ACC112 (cell line): ENCODE measurements around the gene ALG11.
"Not testable (repeated sequence)": the region's sequence is repeated elsewhere in the genome, so short reads cannot be mapped to it uniquely, and the experiment has no call there.

Source experiments
- H2AFZ ChIP-seq: fragments of 200-600 bp; sonication (generic); one replicate; pipeline ENCODE4 v1.6.0; 2017; ENCODE audit warnings: antibody characterized with exemption, low read length; ENCODE audit not compliant: unreplicated experiment
- H3K27ac ChIP-seq: fragments of 200-600 bp; sonication (generic); 2 replicates; pipeline ENCODE4 v1.5.1; 2014; ENCODE audit warnings: low read depth, mild to moderate bottlenecking, antibody characterized with exemption, low read length, moderate library complexity
- H3K27me3 ChIP-seq: fragments of 200-600 bp; sonication (generic); 2 replicates; pipeline ENCODE4 v1.6.1; 2014; ENCODE audit warnings: mild to moderate bottlenecking, antibody characterized with exemption, low read length, moderate library complexity, mixed read lengths; ENCODE audit not compliant: insufficient read depth
- H3K36me3 ChIP-seq: fragments of 200-600 bp; sonication (generic); 2 replicates; pipeline ENCODE4 v1.6.1; 2016; ENCODE audit warnings: mild to moderate bottlenecking, antibody characterized with exemption, low read length, moderate library complexity, mixed read lengths; ENCODE audit not compliant: insufficient read depth
- H3K4me1 ChIP-seq: fragments of 200-600 bp; sonication (generic); one replicate; pipeline ENCODE4 v1.6.1; 2016; ENCODE audit warnings: low read length, mixed read lengths; ENCODE audit not compliant: insufficient read depth, unreplicated experiment, control insufficient read depth
- H3K4me3 ChIP-seq: fragments of 200-600 bp; sonication (generic); 2 replicates; pipeline ENCODE4 v1.5.1; 2014; ENCODE audit warnings: mild to moderate bottlenecking, low read depth, low read length
- H3K79me2 ChIP-seq: fragments of 200-600 bp; sonication (generic); one replicate; pipeline ENCODE4 v1.6.0; 2016; ENCODE audit warnings: low read length; ENCODE audit not compliant: control insufficient read depth, unreplicated experiment, insufficient read depth

Gene ALG11

DNA sequence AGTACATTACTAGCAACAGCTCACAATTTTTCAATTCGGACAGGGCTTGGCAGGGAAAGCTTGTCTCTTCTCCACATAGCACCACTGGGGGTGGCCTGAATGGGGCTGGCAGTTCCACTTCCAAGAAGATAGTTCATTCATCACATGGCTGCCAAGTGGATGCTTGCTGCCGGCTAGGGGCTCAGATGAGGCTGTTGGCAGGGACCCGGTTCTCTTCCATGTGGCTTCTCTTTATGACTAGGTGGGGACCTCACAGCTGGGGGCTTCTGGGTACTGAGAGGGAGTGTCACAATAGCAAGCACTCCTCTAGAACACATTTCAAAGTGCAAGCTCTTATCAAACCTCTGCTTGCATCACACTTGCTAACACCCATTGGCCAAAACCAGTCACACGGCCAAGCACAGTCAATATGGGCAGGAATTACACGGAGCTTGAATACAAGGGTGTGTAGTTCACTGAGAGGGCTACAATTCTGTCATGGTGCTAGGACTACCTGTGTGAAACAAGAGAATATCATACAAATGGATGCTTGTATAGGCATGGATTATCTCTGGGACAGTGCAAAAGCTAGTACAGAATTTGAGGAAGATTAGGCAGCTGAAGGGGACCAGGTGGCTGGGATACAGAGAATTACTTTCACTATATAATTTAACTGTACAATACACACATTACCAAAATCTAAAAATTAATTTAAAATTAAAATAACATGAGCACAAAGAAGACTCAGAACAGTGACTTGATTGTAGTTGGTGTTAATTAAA lies 33.2 kb upstream of the ALG11 start:
- Histone ChIP-seq H2AFZ (no peak overlapping the region), H3K27ac (no peak overlapping the region), H3K4me3 (no peak overlapping the region), H3K79me2 (no peaks in the 10 kb centered on the region), H3K27me3 (no peaks in the 10 kb centered on the region), H3K36me3 (no peaks in the 10 kb centered on the region), H3K4me1 (peaks cover 8% of the 10 kb centered on the region)

GRCh38 chr13:51980908-51981307 lies 31.3 kb upstream of the ALG11 start:
- Histone ChIP-seq H3K4me3 (no peak overlapping the region), H3K36me3 (no peaks in the 10 kb centered on the region), H3K4me1 (peaks cover 8% of the 10 kb centered on the region), H2AFZ (peak overlapping the region; percentile 50), H3K27me3 (no peaks in the 10 kb centered on the region), H3K27ac (no peak overlapping the region), H3K79me2 (no peaks in the 10 kb centered on the region)

DNA sequence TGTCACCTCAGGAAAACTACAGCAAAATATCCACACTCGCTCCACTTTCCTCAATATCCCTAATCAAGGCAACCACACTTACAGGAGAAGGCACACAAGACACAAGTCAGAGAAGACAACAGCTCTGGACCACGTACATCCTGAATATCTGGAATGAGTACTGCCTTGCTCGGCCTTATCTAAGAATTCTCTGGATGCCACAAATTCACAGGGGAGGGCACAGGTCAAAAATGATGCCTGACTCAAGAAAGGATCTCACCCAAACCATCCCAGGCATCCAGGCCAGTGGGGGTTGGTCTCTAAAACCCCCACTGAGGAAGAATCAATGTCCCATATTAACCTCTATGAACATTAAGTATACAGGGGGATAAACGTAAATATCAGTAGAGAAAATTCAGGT lies 30.8 kb upstream of the ALG11 start:
- Histone ChIP-seq H3K4me3 (no peak overlapping the region), H3K27ac (no peak overlapping the region), H3K36me3 (no peaks in the 10 kb centered on the region), H3K79me2 (no peaks in the 10 kb centered on the region), H3K27me3 (no peaks in the 10 kb centered on the region), H3K4me1 (peaks cover 8% of the 10 kb centered on the region), H2AFZ (peak overlapping the region; percentile 50)

- not testable (repeated sequence) for H3K27ac ChIP-seq, H3K79me2 ChIP-seq, H3K27me3 ChIP-seq, H3K4me1 ChIP-seq, H3K4me3 ChIP-seq, H2AFZ ChIP-seq, H3K36me3 ChIP-seq
These were observed 28.9 kb upstream of the ALG11 start for GRCh38 chr13:51983292-51983691.

DNA sequence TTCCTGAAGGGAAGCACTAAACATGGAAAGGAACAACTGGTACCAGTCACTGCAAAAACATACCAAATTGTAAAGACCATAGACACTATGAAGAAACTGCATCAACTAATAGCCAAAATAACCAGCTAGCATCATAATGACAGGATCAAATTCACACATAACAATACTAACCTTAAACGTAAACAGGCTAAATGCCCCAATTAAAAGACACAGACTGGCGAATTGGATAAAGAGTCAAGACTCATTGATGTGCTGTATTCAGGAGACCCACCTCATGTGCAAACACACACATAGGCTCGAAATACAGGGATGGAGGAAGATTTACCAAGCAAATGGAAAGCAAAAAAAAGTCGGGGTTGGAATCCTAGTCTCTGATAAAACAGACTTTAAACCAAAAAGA lies 27.3 kb upstream of the ALG11 start:
- H3K4me1 ChIP-seq, H2AFZ ChIP-seq, H3K27me3 ChIP-seq, H3K36me3 ChIP-seq, H3K79me2 ChIP-seq, H3K4me3 ChIP-seq, H3K27ac ChIP-seq: not testable (repeated sequence)

DNA sequence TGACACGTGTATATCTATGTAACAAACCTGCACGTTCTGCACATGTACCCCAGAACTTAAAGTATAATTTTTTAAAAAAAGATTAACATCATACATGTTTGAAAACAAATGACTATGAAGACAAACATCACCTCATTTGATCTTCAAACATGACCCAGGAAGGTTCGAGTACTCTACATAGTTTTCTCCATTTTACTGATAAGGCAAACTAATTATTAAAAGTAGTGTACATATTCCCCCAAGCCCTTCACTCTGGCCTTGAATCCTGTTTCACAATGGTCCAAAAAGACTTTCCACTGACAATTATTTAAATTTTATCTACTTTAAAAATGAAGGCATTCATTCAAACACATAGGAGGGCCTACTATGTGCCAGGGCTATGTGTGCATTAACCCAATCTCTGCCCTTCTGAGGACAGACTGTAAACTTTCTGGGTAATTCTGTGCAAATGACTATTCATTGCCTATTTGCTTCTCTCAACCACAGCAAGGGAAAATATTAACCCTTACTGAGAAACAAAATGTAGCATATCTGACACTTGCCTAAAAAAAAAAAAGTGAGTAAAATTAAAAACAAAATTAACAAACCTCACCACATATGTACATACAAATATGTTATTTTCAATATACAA lies 23.1 kb upstream of the ALG11 start:
- Histone ChIP-seq H3K27me3 (no peaks in the 10 kb centered on the region), H3K36me3 (no peaks in the 10 kb centered on the region), H3K27ac (no peak overlapping the region), H3K4me3 (no peak overlapping the region), H3K4me1 (no peaks in the 10 kb centered on the region), H2AFZ (no peak overlapping the region), H3K79me2 (no peaks in the 10 kb centered on the region)

DNA sequence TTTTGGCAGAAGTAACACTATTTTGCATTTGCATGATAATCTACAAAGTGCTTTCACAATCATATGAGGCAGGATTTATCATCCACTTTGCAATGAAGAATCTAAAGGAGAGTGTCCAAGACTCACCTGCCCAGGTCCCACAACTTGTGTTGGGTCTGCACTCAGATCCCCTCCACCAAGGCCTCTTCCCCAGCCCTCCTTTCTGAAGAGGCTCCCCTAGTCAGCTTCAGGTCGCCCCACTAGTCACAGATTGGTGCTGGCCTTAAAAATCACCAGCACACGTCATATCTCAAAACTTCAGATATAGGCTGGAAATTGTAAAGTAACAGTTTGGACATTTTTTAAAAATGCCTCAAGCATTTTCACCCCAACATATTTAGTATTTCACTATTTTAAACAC lies 18.5 kb upstream of the ALG11 start:
- Histone ChIP-seq H2AFZ (no peak overlapping the region), H3K4me1 (no peaks in the 10 kb centered on the region), H3K36me3 (no peaks in the 10 kb centered on the region), H3K4me3 (no peak overlapping the region), H3K79me2 (no peaks in the 10 kb centered on the region), H3K27me3 (peaks cover 14% of the 10 kb centered on the region; the same call in 1 of the 2 replicates), H3K27ac (no peak overlapping the region)

DNA sequence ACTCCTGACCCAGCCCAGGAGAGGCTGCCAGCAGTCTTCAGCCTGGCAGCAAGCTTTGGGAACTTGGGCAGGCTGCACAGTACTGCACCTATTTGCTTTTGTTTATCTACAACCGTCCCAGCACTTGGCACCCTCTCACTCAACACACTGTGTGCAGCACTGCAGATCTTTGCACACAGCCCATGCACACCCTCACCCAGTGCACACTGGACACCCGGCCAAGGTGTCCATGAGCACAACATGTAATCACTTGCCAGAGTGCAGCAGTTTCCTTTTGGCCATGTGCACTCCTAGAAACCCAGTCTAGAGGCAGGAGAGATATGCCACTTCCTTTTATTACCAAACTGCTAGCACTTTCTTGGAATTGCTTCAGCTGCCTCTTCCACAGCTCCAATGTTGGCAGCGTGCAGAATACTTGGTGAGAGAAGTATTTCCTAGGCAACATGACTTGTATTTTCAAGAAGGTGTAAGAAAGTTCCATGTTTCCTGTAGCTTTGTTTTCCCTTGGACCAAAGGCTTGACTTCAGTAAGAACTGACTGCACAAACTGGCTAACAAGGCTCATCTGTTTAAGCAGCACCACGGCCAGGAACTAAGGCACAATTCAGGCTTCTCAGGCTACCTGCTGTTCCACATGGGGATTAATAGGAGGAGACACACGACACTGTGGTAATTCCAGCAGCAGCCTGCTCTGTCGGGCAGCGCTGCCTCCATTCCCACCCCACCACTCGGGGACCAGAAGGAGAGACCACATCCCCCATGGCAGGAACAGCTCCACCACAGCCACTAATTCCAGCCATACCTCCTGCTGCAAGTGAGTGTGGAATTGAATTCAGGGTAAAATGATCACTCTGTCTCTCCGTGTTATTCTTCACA lies 16.3 kb upstream of the ALG11 start:
- Histone ChIP-seq H3K79me2 (no peaks in the 10 kb centered on the region), H3K4me1 (no peaks in the 10 kb centered on the region), H3K4me3 (no peak overlapping the region), H3K36me3 (no peaks in the 10 kb centered on the region), H3K27ac (no peak overlapping the region), H3K27me3 (peaks cover 17% of the 10 kb centered on the region; the same call in 1 of the 2 replicates), H2AFZ (no peak overlapping the region)

GRCh38 chr13:51996641-51997040 lies 15.6 kb upstream of the ALG11 start:
- Histone ChIP-seq H3K27me3 (peaks cover 17% of the 10 kb centered on the region; the same call in 1 of the 2 replicates), H3K4me3 (no peak overlapping the region), H3K4me1 (no peaks in the 10 kb centered on the region), H3K27ac (no peak overlapping the region), H3K79me2 (no peaks in the 10 kb centered on the region), H3K36me3 (no peaks in the 10 kb centered on the region), H2AFZ (no peak overlapping the region)

DNA sequence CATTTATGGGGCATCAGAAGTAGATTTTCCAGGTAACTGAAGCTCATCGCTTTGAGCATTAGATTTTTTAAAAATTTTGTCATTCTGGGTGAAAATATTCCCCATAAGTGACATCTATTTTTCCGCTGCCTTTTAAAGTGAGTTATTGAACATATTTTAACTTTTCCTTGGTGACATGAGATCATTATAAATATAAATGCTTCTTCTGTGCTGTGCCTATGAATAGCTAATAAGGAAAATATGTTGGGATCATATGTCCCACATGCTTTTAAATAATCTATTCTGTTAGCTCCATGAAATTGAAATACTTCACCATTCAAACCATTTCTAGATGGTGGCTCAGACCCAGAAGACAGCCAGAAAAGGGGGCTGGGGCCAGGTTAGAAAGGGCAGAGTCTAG lies 15.0 kb upstream of the ALG11 start:
- H3K4me3 ChIP-seq: no peak overlapping the region
- no peaks in the 10 kb centered on the region for H3K79me2 ChIP-seq
- no peaks in the 10 kb centered on the region for H3K36me3 ChIP-seq
- H3K27ac ChIP-seq: no peak overlapping the region
- H3K4me1 ChIP-seq: no peaks in the 10 kb centered on the region
- no peak overlapping the region for H2AFZ ChIP-seq
- H3K27me3 ChIP-seq: peaks cover 17% of the 10 kb centered on the region; the same call in 1 of the 2 replicates
